Keratinocyte (primary cell): ENCODE results near the gene IL4R.

Experiments used
- CTCF ChIP-seq, 3 experiments: IDR thresholded peaks in 1 of 3; conservative IDR thresholded peaks in 1 of 3; optimal IDR thresholded peaks in 1 of 3; 2 replicates in 2 of 3; 3 replicates in 1 of 3; pipeline versions ENCODE3 to v1.5.1; 2011; ENCODE audit warnings: low read length in 3 of 3, mild to moderate bottlenecking in 3 of 3, moderate library complexity in 2 of 3, control low read depth in 1 of 3, inconsistent platforms in 1 of 3; ENCODE audit not compliant: insufficient read depth in 2 of 3; ENCODE audit errors: extremely low read depth in 1 of 3
- EZH2 ChIP-seq: IDR thresholded peaks from one replicate; pipeline ENCODE4 v1.6.1; 2012; ENCODE audit warnings: inconsistent platforms, mild to moderate bottlenecking, low read length, moderate library complexity

DNA sequence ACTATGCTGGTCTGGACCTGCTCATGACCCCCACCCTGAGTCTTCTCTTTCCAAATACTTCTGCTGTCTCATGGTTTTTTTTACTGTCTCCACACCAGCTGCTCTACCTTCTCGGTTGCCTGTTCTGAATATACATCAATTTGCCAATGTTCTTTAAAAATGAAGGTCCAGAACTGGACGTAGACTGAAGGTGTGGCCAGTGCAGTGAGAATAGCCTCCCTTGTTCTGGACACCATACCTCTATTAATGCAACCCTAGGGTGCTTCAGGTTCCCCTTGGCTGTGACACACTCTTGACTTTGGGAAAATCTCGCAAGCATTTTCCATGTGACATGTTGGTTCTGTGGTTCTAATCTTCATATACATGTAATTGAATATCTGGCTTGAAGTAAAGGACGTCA, 72.9 kb downstream of the IL4R start:
- TF ChIP-seq CTCF (optimal IDR thresholded peaks at IDR 0.05 in 1 of 3, IDR thresholded peaks at IDR 0.05 in 1 of 3, conservative IDR thresholded peaks at IDR 0.05 in 1 of 3; ENCODE audit: extremely low read depth in 1 of 3, insufficient read depth in 2 of 3, low read length in 3 of 3), result no peak
- TF ChIP-seq EZH2, result no peak
